GM21786 (cell line): Measurements from ENCODE around the gene GRHL1.

Source experiments
- ATAC-seq: cut with Tn5 transposase; IDR thresholded peaks from one replicate; pipeline ENCODE4 v1.9.1; 2021; ENCODE audit not compliant: unreplicated experiment

The GRHL1 gene

DNA sequence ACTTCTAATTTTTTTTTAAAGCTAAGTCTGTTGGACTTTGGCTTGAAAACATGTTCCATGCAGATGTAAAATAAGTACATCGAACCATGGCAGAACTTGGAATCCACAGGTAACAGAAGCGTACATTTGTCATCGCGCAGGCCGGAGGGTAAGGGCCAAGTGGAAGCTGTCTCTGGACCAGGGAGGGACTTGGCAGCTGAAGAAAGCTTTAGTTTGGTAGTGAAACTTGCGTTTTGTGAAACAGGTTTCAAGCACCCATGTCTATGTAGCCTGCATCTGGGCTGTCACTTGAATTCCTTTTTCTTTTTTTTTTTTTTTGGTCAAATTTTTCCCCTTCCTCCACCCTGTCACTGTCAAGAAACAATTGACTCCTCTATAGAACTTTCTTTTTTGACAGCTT is 20.4 kb downstream of the GRHL1 start:
- ATAC-seq = no peak

DNA sequence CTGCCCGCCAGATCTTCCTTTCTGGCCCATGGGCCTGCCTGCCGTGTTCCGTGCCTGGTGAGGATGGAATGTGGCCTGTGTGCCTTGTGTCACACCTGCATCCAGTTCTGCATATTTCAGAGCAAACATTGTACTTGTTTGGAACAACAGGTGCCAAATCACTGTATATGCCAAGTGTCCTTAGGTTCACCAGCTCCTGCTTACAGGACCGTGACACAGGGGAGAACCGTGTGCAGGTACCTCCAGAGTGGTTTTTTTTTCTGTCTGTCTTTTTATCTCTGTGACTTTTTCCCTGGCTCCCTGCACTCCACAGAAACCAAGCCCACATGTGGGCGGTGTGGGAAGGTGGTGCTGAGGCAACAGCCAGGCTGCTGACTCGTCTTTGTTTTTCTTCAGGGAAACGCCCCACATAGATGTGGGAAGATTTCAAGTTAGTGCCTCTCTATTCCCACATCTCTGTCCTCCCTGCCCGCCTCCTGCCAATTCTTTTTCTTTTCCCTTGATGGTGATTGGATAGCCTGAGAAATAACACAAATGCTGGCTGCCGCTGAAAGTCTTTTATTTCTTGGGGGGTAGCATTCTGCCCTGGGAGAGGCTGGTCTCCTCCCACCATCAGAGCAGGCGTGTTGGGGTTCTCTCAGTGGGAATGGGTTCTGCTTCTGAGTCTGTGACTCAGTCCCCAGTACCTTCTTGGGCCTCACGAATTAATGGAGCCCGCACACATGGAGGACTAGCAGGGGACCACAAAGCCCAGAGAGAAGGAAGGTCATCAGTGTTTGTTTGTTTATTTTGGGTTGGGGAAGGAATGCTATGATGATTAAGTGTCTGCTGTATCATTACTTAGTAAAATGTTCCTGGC is 21.4 kb downstream of the GRHL1 start:
- no peak for ATAC-seq

DNA sequence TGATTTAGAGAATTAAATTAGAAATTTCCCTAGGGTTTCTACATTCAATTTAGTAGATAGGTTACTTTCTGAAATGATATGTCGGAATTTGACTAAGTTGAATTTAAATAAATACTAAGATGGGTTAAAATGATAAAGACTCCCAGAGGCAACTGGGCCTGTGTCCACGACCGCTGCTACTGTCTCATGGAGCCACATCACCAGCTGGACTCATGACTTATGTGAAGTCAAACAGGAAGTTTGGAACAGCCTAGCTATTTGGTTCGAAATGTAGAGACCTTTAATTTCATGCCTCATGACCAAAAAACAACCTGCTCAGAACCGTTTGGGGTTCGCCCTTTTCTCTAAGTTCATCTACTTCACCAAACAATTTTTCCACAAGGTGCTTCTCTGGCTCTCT is 22.2 kb downstream of the GRHL1 start:
- no peak for ATAC-seq

DNA sequence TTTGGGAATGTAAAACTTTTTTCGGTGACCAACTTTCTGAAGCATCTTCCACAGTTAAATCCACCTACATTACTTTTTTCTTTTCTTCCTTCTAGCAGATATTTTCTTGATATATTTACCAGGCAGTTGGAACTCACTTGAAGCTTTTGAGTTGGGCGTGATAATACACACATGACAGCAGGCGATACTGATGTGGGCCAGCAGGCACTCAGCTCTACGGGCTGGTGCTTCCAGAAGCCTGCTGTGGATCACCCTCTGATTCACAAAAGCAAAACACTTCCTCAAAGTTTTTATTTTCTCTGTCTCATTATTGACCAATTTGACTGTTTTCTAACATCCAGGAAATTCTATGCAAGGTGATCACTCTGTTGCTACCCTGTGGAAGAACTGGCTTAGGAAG is 22.9 kb downstream of the GRHL1 start:
- no peak for ATAC-seq

DNA sequence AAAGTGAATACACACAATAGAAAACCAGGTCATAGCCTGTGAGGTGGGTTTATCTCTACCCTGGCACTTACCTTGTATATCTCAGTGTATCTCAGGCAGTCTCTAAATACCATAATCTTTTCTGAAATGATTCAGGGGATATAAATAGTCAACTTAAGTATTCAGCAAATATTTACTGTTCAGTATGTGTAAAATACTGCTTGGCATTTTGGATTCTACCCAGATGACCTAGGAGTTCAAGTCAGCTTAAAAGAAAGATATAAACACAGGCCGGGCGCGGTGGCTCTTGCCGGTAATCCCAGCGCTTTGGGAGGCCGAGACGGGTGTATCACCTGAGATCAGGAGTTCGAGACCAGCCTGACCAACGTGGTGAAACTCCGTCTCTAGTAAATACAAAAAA is 23.8 kb downstream of the GRHL1 start:
- ATAC-seq = no peak

DNA sequence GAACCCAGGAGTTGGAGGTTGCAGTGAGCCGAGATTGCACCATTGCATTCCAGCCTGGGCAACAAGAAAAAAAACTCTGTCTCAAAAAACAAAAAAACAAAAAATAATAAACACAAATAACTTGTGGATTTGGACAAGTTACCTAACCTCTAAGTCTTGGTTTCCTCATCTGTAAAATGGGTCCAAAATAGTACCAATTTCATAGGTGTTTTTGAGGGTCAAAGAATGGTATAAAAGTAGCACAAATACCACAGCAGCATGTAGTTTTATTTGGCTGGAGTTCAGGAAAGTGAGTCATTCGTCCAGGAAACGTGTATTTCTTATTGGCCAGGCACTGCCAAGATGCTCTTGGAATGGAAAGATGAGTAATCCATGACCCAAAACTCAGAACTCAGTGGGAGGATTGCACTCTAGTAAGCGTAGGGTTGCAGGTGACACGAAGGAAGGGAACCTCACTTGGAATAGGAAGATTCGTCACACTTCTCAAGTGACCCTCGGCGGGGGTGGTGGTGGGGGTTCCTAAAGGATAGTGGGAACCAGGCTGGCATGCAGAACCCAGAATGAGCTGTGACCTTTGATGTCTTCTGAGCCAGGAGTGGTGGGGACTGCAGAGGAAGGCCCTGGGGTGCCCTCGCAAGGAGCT is 24.4 kb downstream of the GRHL1 start:
- ATAC-seq = no peak

DNA sequence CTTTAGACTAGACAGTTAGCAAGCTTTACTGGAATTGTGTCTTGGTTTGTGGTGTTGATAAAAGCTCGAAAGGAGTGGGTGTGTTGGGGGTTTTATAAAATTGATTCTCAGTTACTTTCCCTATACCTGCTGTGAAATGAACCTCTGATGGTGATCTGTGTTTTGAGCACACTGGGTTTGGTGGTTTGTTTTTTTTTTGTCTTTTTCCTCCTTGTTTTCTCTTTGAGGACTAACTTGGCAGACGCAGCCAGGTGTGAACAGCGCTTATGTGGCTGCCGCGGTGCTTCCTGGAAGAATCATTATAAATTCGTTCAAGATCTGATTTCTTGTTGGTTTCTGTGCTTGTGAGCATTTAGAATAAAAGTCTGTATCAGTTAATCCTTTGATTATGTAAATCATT is 28.5 kb downstream of the GRHL1 start:
- no peak for ATAC-seq

DNA sequence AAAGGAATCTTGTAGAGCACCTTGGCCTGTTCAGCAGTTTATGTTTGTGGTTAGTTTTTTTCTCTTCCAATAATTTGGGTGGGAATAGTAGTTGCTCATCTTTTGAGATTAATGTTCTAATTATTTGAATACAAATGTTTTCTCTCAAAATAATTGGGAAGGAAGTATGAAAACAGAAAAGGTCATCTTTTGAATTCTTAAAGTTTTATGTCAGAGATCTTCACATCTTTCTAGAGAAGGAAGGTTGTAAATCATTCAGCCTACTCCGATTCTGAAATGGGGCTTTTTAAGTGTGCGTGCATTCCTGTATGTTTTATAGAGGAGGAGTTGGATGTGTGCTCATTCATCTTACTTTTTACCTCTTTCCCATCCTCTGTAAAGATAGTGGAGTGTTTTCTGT is 29.0 kb downstream of the GRHL1 start:
- ATAC-seq = no peak

DNA sequence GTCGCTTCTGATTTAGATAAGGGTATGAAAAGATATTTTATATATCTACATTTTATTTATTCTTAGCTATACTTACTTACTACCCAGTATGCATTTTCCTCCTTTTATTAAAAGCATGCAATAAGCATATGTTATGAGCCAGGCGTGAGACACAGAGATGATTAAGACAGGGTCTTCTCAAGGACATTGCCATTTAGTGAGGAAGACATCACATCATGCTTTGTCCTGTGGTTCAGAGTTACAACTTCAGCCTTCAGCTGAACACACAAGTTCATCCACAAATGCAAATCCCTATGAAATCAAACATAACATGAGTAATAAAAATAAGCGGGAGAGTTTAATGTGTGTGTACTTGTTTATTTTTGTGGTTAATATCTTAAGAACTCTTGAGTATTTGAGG is 30.2 kb downstream of the GRHL1 start:
- no peak for ATAC-seq

DNA sequence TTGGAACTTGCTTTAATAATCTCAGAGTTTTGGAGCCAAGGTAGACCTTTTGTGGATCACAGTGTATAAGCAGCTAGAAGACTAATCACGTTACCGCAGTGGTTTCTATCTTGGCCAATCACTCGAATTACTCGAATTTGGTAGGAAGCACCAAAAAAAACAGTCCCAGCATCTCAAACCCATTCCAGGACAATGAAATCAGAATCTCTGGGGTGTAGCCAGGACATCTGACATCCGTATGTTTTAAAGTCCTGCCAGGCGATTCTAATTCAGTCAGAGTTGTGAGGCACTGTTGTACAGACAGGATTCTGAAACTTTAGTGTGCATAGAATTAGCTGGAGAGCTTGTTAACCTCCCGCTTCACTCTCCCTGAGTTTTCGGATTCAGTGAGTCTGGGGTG is 30.8 kb downstream of the GRHL1 start:
- ATAC-seq = no peak

DNA sequence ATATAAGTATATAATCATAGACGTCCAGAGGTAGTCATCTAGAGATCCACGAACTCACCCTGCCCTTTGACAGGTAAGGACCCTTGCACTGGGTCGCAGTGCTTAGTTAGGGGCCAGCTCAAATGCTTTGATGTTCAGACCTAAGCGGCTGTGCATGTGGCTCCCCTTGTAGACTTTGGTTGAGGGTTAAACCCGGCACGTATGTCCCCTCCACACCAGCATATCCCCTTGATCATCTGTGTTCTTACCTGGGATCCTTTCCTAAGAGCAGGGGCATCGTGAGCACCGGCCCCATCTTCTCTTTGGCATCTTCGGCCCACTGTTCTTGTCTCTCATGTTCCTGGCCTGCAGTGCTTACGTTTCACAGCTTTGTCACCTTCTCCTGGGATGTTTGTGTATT is 31.4 kb downstream of the GRHL1 start:
- no peak for ATAC-seq

DNA sequence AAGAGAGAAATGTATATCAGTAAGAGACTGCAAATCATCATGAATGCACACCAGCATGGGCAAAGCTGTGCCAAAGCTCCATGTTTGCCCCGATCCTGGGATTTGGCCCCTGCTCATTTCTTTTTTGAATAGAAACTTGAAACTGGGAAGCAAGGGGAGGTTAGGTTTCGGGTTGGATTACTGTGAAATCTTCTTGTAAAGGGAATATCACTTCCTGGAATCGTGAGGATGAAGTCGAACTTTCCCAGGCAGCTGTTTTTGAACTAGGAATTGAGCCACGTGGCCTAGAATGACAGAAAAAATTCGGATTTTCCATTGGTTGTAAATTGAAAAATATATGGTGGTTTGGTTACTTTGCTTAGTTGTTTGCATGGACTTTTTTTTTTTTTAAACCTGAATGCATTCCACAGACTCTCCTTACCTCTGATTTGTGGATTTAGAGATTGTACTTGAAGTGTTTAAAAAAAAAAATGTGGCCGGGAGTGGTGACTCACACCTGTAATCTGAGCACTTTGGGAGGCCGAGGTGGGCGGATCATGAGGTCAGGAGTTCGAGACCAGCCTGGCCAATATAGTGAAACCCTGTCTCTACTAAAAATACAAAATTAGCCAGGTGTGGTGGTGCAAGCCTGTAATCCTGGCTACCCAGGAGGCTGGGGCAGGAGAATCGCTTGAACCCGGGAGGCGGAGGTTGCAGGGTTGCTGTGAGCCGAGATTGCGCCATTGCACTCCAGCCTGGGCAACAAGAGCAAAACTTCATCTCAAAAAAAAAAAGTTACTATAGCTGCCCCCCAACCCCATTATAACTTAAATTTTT is 32.1 kb downstream of the GRHL1 start:
- no peak for ATAC-seq

DNA sequence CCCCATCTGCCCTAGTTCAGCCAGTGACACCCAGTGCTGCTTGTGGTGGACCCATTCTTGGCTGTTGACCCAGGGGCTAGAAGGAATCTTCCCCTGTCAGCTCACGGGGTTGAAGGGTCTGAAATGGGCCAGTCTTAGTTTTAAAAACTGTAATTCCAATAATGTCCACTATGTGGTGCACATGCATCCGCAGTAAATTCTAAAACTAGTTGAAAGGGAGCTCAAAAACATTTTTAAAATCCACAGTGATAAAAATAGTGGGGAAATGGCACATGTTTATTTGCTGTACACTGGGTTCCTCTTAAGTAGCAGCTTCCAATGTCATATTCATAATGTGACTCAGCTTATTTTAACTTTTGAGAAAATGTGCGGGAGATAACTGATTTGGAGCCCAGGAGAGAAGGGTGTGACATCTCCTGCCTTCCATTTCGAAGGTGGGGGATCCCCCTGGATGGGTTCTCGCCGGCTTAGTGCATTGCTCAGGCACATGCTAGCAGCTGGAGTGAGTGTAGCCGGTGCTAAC is 32.8 kb downstream of the GRHL1 start:
- ATAC-seq = no peak

DNA sequence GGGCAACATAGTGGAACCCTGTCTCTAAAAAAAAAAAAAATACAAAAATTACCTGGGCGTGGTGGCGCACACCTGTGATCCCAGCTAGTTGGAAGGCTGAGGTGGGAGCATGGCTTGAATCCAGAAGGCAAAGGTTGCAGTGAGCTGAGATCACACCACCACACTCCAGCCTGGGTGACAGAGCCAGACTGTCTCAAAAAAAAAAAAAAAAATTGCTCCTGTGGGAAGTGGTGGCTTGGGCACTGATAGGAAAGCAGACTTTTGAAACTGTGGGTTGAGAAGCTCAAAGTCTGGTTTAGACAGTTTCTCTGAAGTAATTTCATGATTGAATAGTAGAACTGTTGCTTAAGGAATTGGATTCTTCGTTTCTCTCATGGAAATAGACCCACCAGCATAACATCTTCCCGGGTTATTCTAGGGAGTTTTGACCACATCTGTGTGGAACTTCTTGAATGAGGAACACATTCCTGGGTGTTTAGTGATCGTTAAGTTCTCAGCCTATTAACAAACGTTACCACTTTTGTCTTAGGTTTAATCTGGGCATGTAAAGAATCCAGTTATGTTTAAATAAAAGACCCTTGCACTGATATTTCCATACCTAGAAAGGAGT is 33.5 kb downstream of the GRHL1 start:
- ATAC-seq = no peak

DNA sequence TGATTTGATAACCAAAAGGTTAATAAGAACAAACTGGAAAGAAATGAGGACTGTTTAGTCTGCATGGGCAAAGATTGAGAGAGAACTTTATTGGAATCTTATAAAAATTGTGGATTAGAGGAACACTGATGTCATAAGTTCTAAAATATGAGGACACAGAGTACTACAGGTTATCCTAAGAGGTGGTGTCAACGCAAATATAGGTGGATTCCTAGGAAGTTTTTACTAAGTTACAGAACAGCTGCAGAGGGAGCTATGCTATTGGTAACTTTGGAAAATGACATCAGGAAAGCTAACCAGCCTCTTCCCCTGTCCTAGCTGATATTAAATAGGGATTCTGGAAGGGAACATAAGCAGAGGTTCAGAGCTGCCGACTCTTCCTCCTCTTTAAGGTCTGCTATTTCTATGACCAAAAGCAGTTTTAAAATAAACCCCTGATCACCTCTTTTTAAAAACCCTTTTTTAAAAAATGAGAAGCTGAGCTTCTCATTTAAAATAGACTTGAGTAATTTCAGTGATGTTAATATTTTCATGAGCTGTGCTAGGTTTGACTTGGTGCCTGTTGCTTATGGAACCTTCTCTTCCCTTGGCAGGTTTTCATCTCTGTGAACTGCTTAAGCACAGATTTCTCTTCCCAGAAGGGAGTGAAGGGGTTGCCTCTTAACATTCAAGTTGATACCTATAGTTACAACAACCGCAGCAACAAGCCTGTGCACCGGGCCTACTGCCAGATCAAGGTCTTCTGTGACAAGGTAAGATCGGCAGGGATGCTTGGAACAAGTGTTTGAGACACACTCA is 34.2 kb downstream of the GRHL1 start:
- ATAC-seq = no peak

DNA sequence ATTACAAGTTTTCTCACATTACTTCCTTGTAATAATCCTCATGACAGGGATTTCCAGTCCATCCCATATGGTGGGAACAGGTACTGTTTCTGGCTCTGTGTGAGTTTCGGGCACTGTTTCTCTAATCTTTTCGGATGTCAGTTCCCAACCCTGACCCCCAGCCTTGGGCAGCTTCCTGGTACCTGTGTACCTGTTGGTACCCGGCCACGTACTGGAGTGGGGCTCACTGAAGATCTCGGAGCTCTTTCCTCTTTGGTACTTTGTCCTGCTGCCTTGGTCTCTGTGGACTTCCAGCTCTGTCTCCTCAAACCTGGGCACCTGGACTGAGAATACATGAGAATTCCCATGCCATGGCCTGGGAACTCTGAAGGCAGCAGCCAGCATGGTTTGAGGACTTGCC is 36.8 kb downstream of the GRHL1 start:
- no peak for ATAC-seq

DNA sequence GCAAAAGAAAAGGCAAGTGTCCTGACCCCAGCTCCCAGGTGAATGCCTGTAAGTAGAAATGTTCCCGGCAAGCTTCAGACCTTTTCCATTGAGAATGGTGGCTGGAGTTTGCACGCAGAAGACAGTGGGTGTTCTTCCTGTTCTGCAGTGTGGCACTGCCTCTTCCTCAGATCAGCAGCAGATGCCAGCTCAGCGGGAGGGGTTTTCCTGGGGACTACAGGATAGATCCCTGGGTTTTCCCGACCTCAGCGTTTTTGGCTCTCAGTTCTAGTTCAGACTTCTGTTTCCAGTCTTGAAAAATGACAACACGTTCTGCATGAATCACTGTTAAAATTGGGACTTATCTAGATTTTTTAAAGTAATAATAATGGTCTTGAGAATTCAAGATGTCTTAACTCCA is 39.2 kb downstream of the GRHL1 start:
- ATAC-seq = no peak

DNA sequence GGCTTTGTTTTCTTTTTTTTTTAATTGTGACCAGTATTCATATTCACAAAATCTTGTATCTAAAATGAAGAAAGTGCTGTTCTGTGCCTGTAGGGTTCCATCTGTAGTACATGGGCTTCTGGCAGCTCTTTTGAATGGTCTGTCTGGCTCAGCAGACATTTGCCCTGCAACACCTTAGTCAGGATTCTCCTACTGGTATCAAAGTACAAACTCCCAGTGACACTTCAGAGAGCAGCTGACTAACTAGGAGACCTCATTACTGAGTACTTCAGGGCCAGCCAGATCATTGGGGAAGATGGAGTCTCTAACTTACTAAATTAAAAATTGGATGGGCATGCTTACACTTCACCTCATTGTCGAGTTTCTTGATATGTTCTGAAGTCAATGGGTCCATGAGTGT is 39.7 kb downstream of the GRHL1 start:
- no peak for ATAC-seq

DNA sequence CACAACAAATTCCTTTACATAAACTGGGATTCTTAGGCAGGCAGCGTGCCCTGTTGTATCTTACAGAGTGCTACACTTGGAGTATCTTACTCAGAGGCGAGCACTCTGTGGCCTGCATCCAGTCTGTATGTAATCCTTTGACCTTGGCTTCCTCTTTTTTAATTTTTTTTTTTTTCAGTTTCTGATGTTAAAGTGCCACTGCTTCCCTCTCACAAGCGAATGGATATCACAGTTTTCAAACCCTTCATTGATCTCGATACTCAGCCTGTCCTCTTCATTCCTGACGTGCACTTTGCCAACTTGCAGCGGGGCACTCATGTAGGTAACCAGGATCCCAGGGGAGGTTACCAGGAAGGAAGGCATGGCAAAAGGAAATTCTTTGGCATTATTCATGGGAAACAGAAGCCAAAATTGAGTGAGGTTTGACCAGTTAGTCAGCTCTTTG is 40.4 kb downstream of the GRHL1 start:
- no peak for ATAC-seq

DNA sequence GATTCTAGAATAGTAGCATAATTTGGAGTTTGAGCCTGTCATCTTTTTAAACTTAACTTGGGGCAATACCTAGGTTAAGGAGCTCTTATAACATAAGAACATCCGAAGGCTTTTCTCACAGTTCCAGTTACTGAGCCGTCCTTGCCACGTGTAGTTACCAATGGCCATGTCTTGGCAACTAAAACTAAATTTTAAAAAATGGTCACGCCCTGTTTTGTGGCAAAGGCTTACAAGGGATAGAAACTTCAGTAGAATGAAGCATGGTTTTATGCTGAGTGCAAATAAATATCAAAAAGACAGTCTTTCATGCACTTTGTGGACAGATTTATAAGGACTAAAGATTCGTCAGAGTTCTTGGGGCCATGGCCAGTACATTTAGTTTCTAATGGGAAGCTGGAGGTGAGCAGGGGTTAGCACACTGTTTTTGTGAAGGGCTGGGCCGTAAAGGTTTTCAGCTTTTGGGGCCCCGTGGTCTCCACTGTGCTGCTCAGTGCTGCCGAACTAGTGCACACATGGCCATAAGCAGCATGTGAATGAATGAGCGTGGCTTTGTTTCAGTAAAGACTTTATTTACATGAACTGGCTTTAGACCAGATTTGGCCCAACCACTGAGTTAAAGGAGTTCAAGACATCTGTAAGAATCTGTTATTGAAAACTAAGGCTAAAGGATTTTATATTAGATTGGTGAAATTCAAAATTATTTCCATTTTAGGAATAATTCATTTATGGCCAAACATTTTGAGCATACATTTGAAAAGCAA is 41.1 kb downstream of the GRHL1 start:
- no peak for ATAC-seq
